PC-9 (cell line): Measurements from ENCODE around the gene XPA. TPM values are rescaled to one million over a fixed set of nuclear protein-coding genes. Genes with fewer than 3 reads are reported as not detected.

ENCODE experiments used
- BruUV-seq: library from RNA; stranded (reverse); fragments of 400-500 nt; replicated peaks from 2 replicates; lab custom pipeline; 2021; lab: Mats Ljungman, UMichigan
- CTCF ChIA-PET: fragments of 300-600 bp; sonication (Branson Sonifier 250); formaldehyde crosslinking; loops from one replicate; lab custom pipeline; 2022; ENCODE audit warnings: antibody characterized with exemption; lab: Charles Lee
- POLR2A ChIA-PET: fragments of 300-600 bp; sonication (Branson Sonifier 250); formaldehyde crosslinking; loops from one replicate; lab custom pipeline; 2022; ENCODE audit warnings: antibody characterized with exemption; ENCODE audit not compliant: unreplicated experiment; lab: Charles Lee
- DNase-seq, 2 experiments: peaks; one replicate each; pipeline versions ENCODE4 v3.0.0 to v3.0.0-alpha.2; 2015 to 2022; ENCODE audit warnings: mixed read lengths in 1 of 2
- H2AFZ ChIP-seq: fragments of 200-600 bp; sonication (generic); 2 replicates; pipeline ENCODE4 v1.8.1; 2017; ENCODE audit warnings: antibody characterized with exemption
- H3F3A ChIP-seq: fragments of 200-600 bp; sonication (generic); 2 replicates; pipeline ENCODE4 v1.8.1; 2017; ENCODE audit warnings: antibody characterized with exemption, mild to moderate bottlenecking, low read depth; ENCODE audit not compliant: insufficient read depth
- H3K27ac ChIP-seq: fragments of 200-600 bp; sonication (generic); 2 replicates; pipeline ENCODE4 v1.6.1; 2016; ENCODE audit warnings: mixed run types
- H3K27me3 ChIP-seq: fragments of 200-600 bp; sonication (generic); 2 replicates; pipeline ENCODE4 v1.6.1; 2016; ENCODE audit warnings: low read depth, mixed run types; ENCODE audit not compliant: insufficient read depth
- H3K36me3 ChIP-seq: fragments of 200-600 bp; sonication (generic); 2 replicates; pipeline ENCODE4 v1.6.1; 2016; ENCODE audit warnings: low read depth, mixed run types
- H3K4me1 ChIP-seq: fragments of 200-600 bp; sonication (generic); replicated peaks from 2 replicates; pipeline ENCODE4 v1.6.1; 2016; ENCODE audit warnings: mixed run types; ENCODE audit not compliant: insufficient read depth
- H3K4me2 ChIP-seq: fragments of 200-600 bp; sonication (generic); 2 replicates; pipeline ENCODE4 v1.6.1; 2017; ENCODE audit warnings: mixed run types
- H3K4me3 ChIP-seq: fragments of 200-600 bp; sonication (generic); 2 replicates; pipeline ENCODE4 v1.6.1; 2016; ENCODE audit warnings: mixed run types
- H3K79me2 ChIP-seq: fragments of 200-600 bp; sonication (generic); 2 replicates; pipeline ENCODE4 v1.6.1; 2017; ENCODE audit warnings: low read depth, mixed run types
- H3K9me2 ChIP-seq: fragments of 200-600 bp; sonication (generic); 2 replicates; pipeline ENCODE4 v1.8.1; 2017; ENCODE audit warnings: mild to moderate bottlenecking; ENCODE audit not compliant: insufficient read depth
- H3K9me3 ChIP-seq: fragments of 200-600 bp; sonication (generic); 2 replicates; pipeline ENCODE4 v1.8.1; 2016; ENCODE audit warnings: low read depth; ENCODE audit not compliant: insufficient read depth
- H4K20me1 ChIP-seq: fragments of 200-600 bp; sonication (generic); 2 replicates; pipeline ENCODE4 v1.8.1; 2017; ENCODE audit not compliant: insufficient read depth
- EZH2 ChIP-seq: fragments of 200-600 bp; sonication (generic); IDR thresholded peaks from 2 replicates; pipeline ENCODE4 v1.8.0; 2017; ENCODE audit warnings: antibody characterized with exemption, low read depth
- intact Hi-C: fragments of 100-400 bp; cut with micrococcal nuclease; formaldehyde crosslinking; loops from one replicate; pipeline ENCODE4 v1.10.0; 2022; ENCODE audit not compliant: unreplicated experiment
- total RNA-seq: library from RNA; stranded (reverse); gene quantifications from 2 replicates; pipeline ENCODE4 v1.2.3, GENCODE V29; 2021
- TF ChIP-seq, protein P1 (sequence below): fragments of 200-600 bp; sonication (generic); conservative IDR thresholded peaks from 2 replicates; pipeline ENCODE4 v1.6.1; 2017; ENCODE audit warnings: mixed run types, antibody characterized with exemption, mild to moderate bottlenecking, moderate library complexity

XPA gene
- total RNA-seq, 1 experiment from 2014 or later: 17.4 TPM

DNA sequence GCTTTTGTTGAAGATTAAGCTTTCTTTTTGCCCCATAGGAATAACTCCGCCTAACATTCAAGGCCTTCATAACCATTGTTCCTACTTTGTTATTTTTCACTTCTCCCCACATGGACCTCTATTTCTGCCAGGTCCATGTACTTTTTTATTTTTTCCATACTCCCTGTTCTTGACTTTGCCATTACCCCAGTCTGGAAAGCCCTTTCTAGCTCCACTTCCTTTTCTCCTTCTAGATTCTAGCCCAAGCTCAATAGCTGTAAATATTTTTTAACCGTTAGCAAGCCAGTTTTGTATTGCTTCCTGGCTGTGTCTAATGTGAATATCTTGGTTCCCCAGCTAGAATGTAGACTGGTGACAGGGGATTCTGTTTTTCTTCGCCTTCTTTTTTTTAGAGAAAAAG is 37.4 kb downstream of the XPA start:
- intact Hi-C loops: no loop called here
- peaks cover 11% of the 10 kb centered on the region; the same call in 1 of the 2 replicates for H3F3A ChIP-seq
- H3K27me3 ChIP-seq: no peaks in the 10 kb centered on the region
- H2AFZ ChIP-seq: no peak overlapping the region
- TF ChIP-seq EZH2: no peak
- TF ChIP-seq, protein P1, sequence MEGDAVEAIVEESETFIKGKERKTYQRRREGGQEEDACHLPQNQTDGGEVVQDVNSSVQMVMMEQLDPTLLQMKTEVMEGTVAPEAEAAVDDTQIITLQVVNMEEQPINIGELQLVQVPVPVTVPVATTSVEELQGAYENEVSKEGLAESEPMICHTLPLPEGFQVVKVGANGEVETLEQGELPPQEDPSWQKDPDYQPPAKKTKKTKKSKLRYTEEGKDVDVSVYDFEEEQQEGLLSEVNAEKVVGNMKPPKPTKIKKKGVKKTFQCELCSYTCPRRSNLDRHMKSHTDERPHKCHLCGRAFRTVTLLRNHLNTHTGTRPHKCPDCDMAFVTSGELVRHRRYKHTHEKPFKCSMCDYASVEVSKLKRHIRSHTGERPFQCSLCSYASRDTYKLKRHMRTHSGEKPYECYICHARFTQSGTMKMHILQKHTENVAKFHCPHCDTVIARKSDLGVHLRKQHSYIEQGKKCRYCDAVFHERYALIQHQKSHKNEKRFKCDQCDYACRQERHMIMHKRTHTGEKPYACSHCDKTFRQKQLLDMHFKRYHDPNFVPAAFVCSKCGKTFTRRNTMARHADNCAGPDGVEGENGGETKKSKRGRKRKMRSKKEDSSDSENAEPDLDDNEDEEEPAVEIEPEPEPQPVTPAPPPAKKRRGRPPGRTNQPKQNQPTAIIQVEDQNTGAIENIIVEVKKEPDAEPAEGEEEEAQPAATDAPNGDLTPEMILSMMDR: no peak
- H4K20me1 ChIP-seq: no peaks in the 10 kb centered on the region; the same call in 1 of the 2 replicates
- ChIA-PET CTCF (no interaction called here), POLR2A (no interaction called here)
- H3K4me2 ChIP-seq: no peak overlapping the region
- no peak overlapping the region for H3K27ac ChIP-seq
- no peaks in the 10 kb centered on the region for H3K9me3 ChIP-seq
- H3K36me3 ChIP-seq: peaks cover 82% of the 10 kb centered on the region
- no TSS peak for BruUV-seq
- no peaks in the 10 kb centered on the region for H3K79me2 ChIP-seq
- H3K9me2 ChIP-seq: 0 out of 2 replicates have a peak, but pooled peaks cover 5% of the 10 kb centered on the region
- no peak for DNase-seq
- H3K4me3 ChIP-seq: no peak overlapping the region
- no peaks in the 10 kb centered on the region for H3K4me1 ChIP-seq

DNA sequence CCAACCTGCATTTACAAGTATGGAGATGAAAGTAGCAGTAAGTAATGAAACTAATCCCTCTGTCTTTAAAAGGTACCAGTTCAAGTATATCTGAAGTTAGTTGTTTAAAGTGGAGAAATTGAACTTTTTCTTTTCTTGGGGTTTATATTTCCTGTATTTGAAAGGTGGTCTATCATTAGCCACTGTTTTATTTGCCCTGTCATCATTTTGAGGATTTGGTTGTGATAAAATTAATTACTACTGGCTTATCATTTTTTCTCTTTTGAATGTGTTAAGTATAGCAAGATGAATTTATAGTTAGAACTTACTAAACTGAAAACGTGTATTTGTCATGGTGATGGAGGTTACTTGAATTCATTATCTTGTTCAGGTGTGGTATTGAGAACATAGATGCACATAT is 38.4 kb downstream of the XPA start:
- Histone ChIP-seq H3K4me3 (no peak overlapping the region), H3K4me2 (no peak overlapping the region), H3K4me1 (no peaks in the 10 kb centered on the region), H3K9me2 (0 out of 2 replicates have a peak, but pooled peaks cover 5% of the 10 kb centered on the region), H3K79me2 (no peaks in the 10 kb centered on the region), H2AFZ (no peak overlapping the region), H3K27me3 (no peaks in the 10 kb centered on the region), H4K20me1 (no peaks in the 10 kb centered on the region; the same call in 1 of the 2 replicates), H3K36me3 (peaks cover 84% of the 10 kb centered on the region), H3K9me3 (no peaks in the 10 kb centered on the region), H3K27ac (no peak overlapping the region), H3F3A (peaks cover 11% of the 10 kb centered on the region; the same call in 1 of the 2 replicates)
- no peak for DNase-seq
- no peak for TF ChIP-seq EZH2
- TF ChIP-seq, protein P1: no peak
- intact Hi-C loops: no loop called here
- no TSS peak for BruUV-seq
- CTCF ChIA-PET: no interaction called here
- POLR2A ChIA-PET: no interaction called here

DNA sequence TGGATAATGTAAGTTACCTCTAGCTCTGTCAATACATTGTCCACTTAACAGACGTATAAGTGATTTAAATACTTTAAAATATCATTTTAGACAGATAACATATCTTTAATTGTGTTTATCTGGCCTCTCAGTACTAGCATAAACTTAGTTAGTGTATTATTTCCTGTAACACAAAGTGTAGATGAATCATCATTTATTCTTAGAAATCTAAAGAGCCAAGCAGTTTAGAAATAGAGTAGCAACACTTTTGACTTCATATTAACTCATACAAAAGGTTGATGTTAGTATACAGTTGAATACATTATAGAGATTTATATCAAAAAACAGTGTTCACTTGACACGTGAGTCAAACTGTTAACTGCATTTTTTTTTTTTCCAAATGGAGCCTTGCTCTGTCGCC is 45.5 kb downstream of the XPA start:
- Histone ChIP-seq H3K27me3 (no peaks in the 10 kb centered on the region), H3K27ac (no peak overlapping the region), H3K79me2 (no peaks in the 10 kb centered on the region), H3K9me3 (no peaks in the 10 kb centered on the region), H2AFZ (no peak overlapping the region), H3K4me1 (no peaks in the 10 kb centered on the region), H3K36me3 (peaks cover 68% of the 10 kb centered on the region), H3F3A (peaks cover 10% of the 10 kb centered on the region; the same call in 1 of the 2 replicates), H4K20me1 (no peaks in the 10 kb centered on the region), H3K4me3 (no peak overlapping the region), H3K4me2 (no peak overlapping the region), H3K9me2 (0 out of 2 replicates have a peak, but pooled peaks cover 5% of the 10 kb centered on the region)
- DNase-seq: no peak
- intact Hi-C loops: no loop called here
- ChIA-PET POLR2A (no interaction called here), CTCF (no interaction called here)
- no peak for TF ChIP-seq EZH2
- TF ChIP-seq, protein P1: no peak
- no TSS peak for BruUV-seq
